ENCODE results near the gene LMAN2L. TPM values are rescaled to one million over a fixed set of nuclear protein-coding genes. Genes with fewer than 3 reads are reported as not detected.

LMAN2L gene
- total and polyA plus RNA-seq, 2 of the 8 experiments (the other 6 are each of a cell fraction or from before 2014, with no cell fraction given), result 14.3 to 17.6 TPM

GRCh38 chr2:96763511-96764252 lies 23.8 kb upstream of the LMAN2L start:
- peak overlapping the region; percentile 35 to 63 (median 47) for H3K4me3 ChIP-seq (ENCODE audit: extremely low read depth in 1 of 4, insufficient read depth in 2 of 4, low read depth in 3 of 4, low read length in 4 of 4)
- CTCF ChIA-PET (ENCODE audit: partially characterized antibody), result interaction anchor here (0.8 to 6.8 kb wide), 21 partner anchors 13 to 170 kb away, joined by 3 to 64 read pairs (median 5); partner anchors contain the start of gene ANKRD39
- TF ChIP-seq CTCF (IDR thresholded peaks at IDR 0.05; ENCODE audit: control extremely low read depth in 1 of 3, insufficient read depth in 1 of 3, low read depth in 1 of 3, low read length in 3 of 3) (peak; percentile 31 to 58 (median 39)), ZNF274 (IDR thresholded peaks at IDR 0.05; ENCODE audit: borderline replicate concordance, extremely low read depth, low read length) (no peak), NRF1 (IDR thresholded peaks at IDR 0.05; ENCODE audit: low read depth, low read length) (no peak), RAD21 (IDR thresholded peaks at IDR 0.05 in 1 of 2, conservative IDR thresholded peaks at IDR 0.05 in 1 of 2; ENCODE audit: low read depth in 2 of 2, low read length in 2 of 2) (peak; percentile 1 to 31; a peak in 2 of 4 replicates), SP2 (IDR thresholded peaks at IDR 0.05; ENCODE audit: low read length) (no peak), POLR2A (IDR thresholded peaks at IDR 0.05; ENCODE audit: control extremely low read depth in 1 of 2, low read depth in 2 of 2, low read length in 2 of 2) (no peak), CTBP2 (IDR thresholded peaks at IDR 0.05; ENCODE audit: borderline replicate concordance, insufficient read depth, insufficient read length, low read length) (peak; percentile 61), KDM1A (IDR thresholded peaks at IDR 0.05; ENCODE audit: borderline replicate concordance, low read length) (no peak)

More at GRCh38 chr2:96763511-96764252, 23.8 kb upstream of the LMAN2L start:
- FAIRE-seq (no peak), DNase-seq (ENCODE audit: low read depth in 1 of 2, low spot score in 2 of 2) (peak in 1 of 2 experiments; percentile 62)
- Histone ChIP-seq H3K23me2 (ENCODE audit: low read depth, low read length) (peaks cover 11% of the 10 kb centered on the region), H2AFZ (ENCODE audit: low read length) (no peak overlapping the region), H3K36me3 (ENCODE audit: control insufficient read depth in 2 of 4, insufficient read depth in 4 of 4, low read length in 3 of 4) (no peaks in the 10 kb centered on the region), H3K56ac (replicated peaks; ENCODE audit: insufficient read length, low read depth, low read length) (no peak overlapping the region), H4K20me1 (replicated peaks in 1 of 2; ENCODE audit: control insufficient read depth in 1 of 2, insufficient read depth in 2 of 2, low read length in 2 of 2) (peaks cover 0 to 12% of the 10 kb centered on the region in 2 experiments), H2BK15ac (ENCODE audit: low read length) (peak overlapping the region; percentile 88; the same call in 1 of the 2 replicates), H2BK5ac (ENCODE audit: low read depth, low read length) (no peak overlapping the region), H4K8ac (ENCODE audit: extremely low read depth, insufficient read depth, low read length) (no peak overlapping the region), H4K5ac (ENCODE audit: insufficient read length, low read depth, low read length) (peak overlapping the region; percentile 16), H2BK20ac (ENCODE audit: low read length) (0 out of 2 replicates have a peak overlapping the region, but pooled peaks have one; percentile 3), H3K4ac (replicated peaks; ENCODE audit: insufficient read length, low read depth, low read length) (peak overlapping the region; percentile 72), H2BK120ac (replicated peaks; ENCODE audit: low read depth, low read length) (no peak overlapping the region), H3K79me1 (ENCODE audit: low read depth, low read length) (peaks cover 8% of the 10 kb centered on the region; the same call in 1 of the 2 replicates), H3K9ac (replicated peaks in 1 of 4; ENCODE audit: extremely low read depth in 1 of 4, low read depth in 3 of 4, low read length in 3 of 4) (peak overlapping the region in 1 of 4 experiments; percentile 1; a peak in 1 of 7 replicates), H2BK12ac (ENCODE audit: low read depth, low read length) (peak overlapping the region; percentile 72), H4K91ac (replicated peaks; ENCODE audit: insufficient read length, low read length) (no peak overlapping the region), H3K14ac (ENCODE audit: insufficient read length) (no peak overlapping the region), H3K23ac (ENCODE audit: insufficient read length) (no peak overlapping the region), H3K27ac (ENCODE audit: low read depth, low read length) (no peak overlapping the region; the same call in 1 of the 2 replicates), H3K9me3 (ENCODE audit: insufficient read depth in 2 of 2, low read depth in 1 of 2, low read length in 1 of 2) (no peaks in the 10 kb centered on the region), H3K18ac (ENCODE audit: extremely low read depth, low read length) (peak overlapping the region; percentile 65; the same call in 1 of the 2 replicates), H3K79me2 (ENCODE audit: control insufficient read depth in 1 of 2, insufficient read depth in 2 of 2, low read length in 2 of 2) (peaks cover 0 to 21% of the 10 kb centered on the region in 2 experiments; a peak in 1 of 4 replicates), H3K27me3 (replicated peaks in 1 of 4; ENCODE audit: control insufficient read depth in 3 of 4, extremely low read depth in 1 of 4, insufficient read depth in 3 of 4, low read length in 3 of 4) (peaks cover 0 to 8% (median 4%) of the 10 kb centered on the region in 4 experiments; a peak in 2 of 7 replicates), H3K4me2 (ENCODE audit: insufficient read depth in 1 of 2, low read depth in 2 of 2, low read length in 2 of 2) (peak overlapping the region; percentile 78 to 79), H2AK5ac (ENCODE audit: low read depth, low read length) (0 out of 2 replicates have a peak overlapping the region, but pooled peaks have one; percentile 26), H3K4me1 (replicated peaks in 1 of 4; ENCODE audit: control insufficient read depth in 3 of 4, insufficient read depth in 4 of 4, low read length in 3 of 4) (peaks cover 11 to 36% (median 26%) of the 10 kb centered on the region in 4 experiments)
- POLR2A ChIA-PET (ENCODE audit: partially characterized antibody), result interaction anchor here (0.6 to 2.7 kb wide), 8 partner anchors 10 to 230 kb away, joined by 3 to 11 read pairs (median 4); partner anchors contain the start of gene CNNM3
- WGBS, 2 experiments (ENCODE audit: extremely low coverage in 1 of 2, insufficient coverage in 1 of 2, insufficient read length in 1 of 2, insufficient replicate concordance in 2 of 2, low coverage in 1 of 2, low lambda C conversion rate in 2 of 2, missing lambda C conversion rate in 1 of 2), result 31% methylated on average over 7 of the region's 7 CpGs; no CpG with 5 or more reads in 1 of the 2 experiments

Measured in H1 (cell line).